Lower leg skin (tissue), 4 donors: ENCODE results near the gene RBCK1. TPM values are rescaled to one million over a fixed set of nuclear protein-coding genes. Genes with fewer than 3 reads are reported as not detected.
"Not testable (repeated sequence)": the region's sequence is repeated elsewhere in the genome, so short reads cannot be mapped to it uniquely, and the experiment has no call there.

Source experiments
- DNase-seq, 2 donors: peaks; one replicate each; pipeline ENCODE4 v3.0.0-alpha.2; 2019; ENCODE audit warnings: low spot score in 2 of 2
- H3K4me3 ChIP-seq: fragments of 200-600 bp; sonication (generic); 2 replicates; pipeline ENCODE4 v1.5.1; 2017; ENCODE audit warnings: mild to moderate bottlenecking, low read depth; ENCODE audit not compliant: poor library complexity, severe bottlenecking
- CTCF ChIP-seq, 3 donors: fragments of 450-650 bp; IDR thresholded peaks; one replicate each; pipeline ENCODE4 v1.5.1; 2016; ENCODE audit warnings: antibody characterized with exemption in 3 of 3, mild to moderate bottlenecking in 3 of 3, moderate library complexity in 2 of 3
- POLR2A ChIP-seq, 2 donors: fragments of 450-650 bp; IDR thresholded peaks; one replicate each; pipeline ENCODE4 v1.6.1; 2016 to 2017; ENCODE audit warnings: antibody characterized with exemption in 2 of 2, mild to moderate bottlenecking in 1 of 2, moderate library complexity in 1 of 2
- WGBS, 2 donors: methylation state at CpG; one replicate each; pipeline ENCODE4 v1.1.5; 2018; 5-methylcytosine and 5-hydroxymethylcytosine counted together
- intact Hi-C: fragments of 100-400 bp; cut with DNase I; formaldehyde crosslinking; loops from one replicate; pipeline ENCODE4 v1.15.0; 2023; ENCODE audit warnings: low total_unique reads
- total RNA-seq, 4 donors: library from RNA; depleted of rRNA; stranded (reverse); fragments of >200 nt; gene quantifications; one replicate each; pipeline ENCODE4 v1.1.0, GENCODE V29; 2016

Gene RBCK1
- total RNA-seq, 4 donors from 2014 or later, result 65.2 to 90.1 (median 77.1) TPM

GRCh38 chr20:472137-472846 is 64.2 kb downstream of the RBCK1 start:
- intact Hi-C loops, result no loop called here
- no peak overlapping the region for H3K4me3 ChIP-seq
- WGBS, 2 donors, result 90 to 91% methylated on average over 9 of the region's 9 CpGs
- no peak for DNase-seq
- TF ChIP-seq CTCF (IDR thresholded peaks at IDR 0.05) (no peak), POLR2A (IDR thresholded peaks at IDR 0.05) (no peak)

- intact Hi-C loops, result no loop called here
- 96 to 100% methylated on average over 1 of the region's 1 CpG for WGBS, 2 donors
- no peak for DNase-seq
- no peak overlapping the region for H3K4me3 ChIP-seq
- TF ChIP-seq POLR2A (IDR thresholded peaks at IDR 0.05) (no peak), CTCF (IDR thresholded peaks at IDR 0.05) (no peak)
These were observed 64.8 kb downstream of the RBCK1 start for GRCh38 chr20:472889-473292.

GRCh38 chr20:474581-474980 is 66.5 kb downstream of the RBCK1 start:
- intact Hi-C loops, result no loop called here
- no peak overlapping the region for H3K4me3 ChIP-seq
- DNase-seq, result no peak
- 85 to 88% methylated on average over 2 of the region's 2 CpGs for WGBS, 2 donors
- TF ChIP-seq CTCF (IDR thresholded peaks at IDR 0.05), result no peak
- no peak for TF ChIP-seq POLR2A (IDR thresholded peaks at IDR 0.05)

- intact Hi-C loops, result no loop called here
- 74 to 77% methylated on average over 6 of the region's 6 CpGs for WGBS, 2 donors
- TF ChIP-seq POLR2A (IDR thresholded peaks at IDR 0.05) (no peak), CTCF (IDR thresholded peaks at IDR 0.05) (no peak)
- H3K4me3 ChIP-seq, result no peak overlapping the region
- no peak for DNase-seq
These were observed 67.6 kb downstream of the RBCK1 start for GRCh38 chr20:475463-476357.

GRCh38 chr20:476561-477249 is 68.6 kb downstream of the RBCK1 start:
- WGBS, 2 donors, result 96 to 97% methylated on average over 6 of the region's 6 CpGs
- DNase-seq, H3K4me3 ChIP-seq, intact Hi-C loops: not testable (repeated sequence)
